ENCODE data around the gene IL20RB.

The IL20RB gene

DNA sequence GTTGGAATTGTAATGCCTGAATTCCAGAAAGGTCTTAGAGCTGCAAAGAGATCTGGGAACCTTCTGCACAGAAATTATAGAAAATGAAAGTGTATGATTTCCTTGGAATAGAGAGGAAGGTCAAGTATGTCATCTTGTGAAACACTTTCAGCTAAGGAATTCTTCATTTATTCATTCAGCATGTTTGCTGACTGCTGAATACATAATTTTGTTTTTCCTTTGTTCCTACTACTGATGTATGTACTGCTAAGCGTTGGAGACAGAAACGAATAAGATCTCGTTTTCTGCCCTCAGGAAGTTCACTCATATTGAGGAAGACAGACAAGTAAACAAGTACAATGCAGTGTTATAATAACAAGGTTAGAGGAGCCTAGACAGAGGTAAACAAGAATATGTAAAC, 14.3 kb upstream of the IL20RB start:
- DNase-seq (ENCODE audit: low read depth): no peak
- no peak for TF ChIP-seq CTCF (conservative IDR thresholded peaks at IDR 0.05; ENCODE audit: low read depth, low read length)
- H3K4me3 ChIP-seq (ENCODE audit: low read depth, low read length): no peak overlapping the region

GRCh38 chr3:136946978-136947377, 10.8 kb upstream of the IL20RB start:
- DNase-seq (ENCODE audit: low read depth): no peak
- TF ChIP-seq CTCF (conservative IDR thresholded peaks at IDR 0.05; ENCODE audit: low read depth, low read length): no peak
- H3K4me3 ChIP-seq (ENCODE audit: low read depth, low read length): no peak overlapping the region

GRCh38 chr3:136947477-136947876, 10.3 kb upstream of the IL20RB start:
- TF ChIP-seq CTCF (conservative IDR thresholded peaks at IDR 0.05; ENCODE audit: low read depth, low read length): no peak
- no peak for DNase-seq (ENCODE audit: low read depth)
- no peak overlapping the region for H3K4me3 ChIP-seq (ENCODE audit: low read depth, low read length)

DNA sequence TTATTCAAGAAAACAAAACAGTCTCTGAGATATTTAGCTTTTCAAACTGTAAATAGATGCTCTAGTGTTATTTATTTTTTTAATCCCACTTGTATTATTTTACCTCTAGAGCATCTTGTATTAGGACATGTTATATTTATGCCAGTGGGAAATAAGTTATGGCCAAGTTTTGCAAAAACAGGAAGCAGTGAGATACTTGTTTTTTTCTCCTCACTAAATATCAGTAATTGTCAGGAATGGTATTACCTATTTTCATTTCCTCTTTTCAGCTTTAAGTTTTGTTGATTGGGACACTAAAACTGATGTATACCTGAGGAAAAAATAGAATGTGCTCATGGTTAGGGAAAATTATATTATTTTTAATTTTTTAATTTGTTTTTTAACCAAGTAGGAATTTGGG, 8.6 kb upstream of the IL20RB start:
- no peak for DNase-seq (ENCODE audit: low read depth)
- no peak for TF ChIP-seq CTCF (conservative IDR thresholded peaks at IDR 0.05; ENCODE audit: low read depth, low read length)
- H3K4me3 ChIP-seq (ENCODE audit: low read depth, low read length): no peak overlapping the region

DNA sequence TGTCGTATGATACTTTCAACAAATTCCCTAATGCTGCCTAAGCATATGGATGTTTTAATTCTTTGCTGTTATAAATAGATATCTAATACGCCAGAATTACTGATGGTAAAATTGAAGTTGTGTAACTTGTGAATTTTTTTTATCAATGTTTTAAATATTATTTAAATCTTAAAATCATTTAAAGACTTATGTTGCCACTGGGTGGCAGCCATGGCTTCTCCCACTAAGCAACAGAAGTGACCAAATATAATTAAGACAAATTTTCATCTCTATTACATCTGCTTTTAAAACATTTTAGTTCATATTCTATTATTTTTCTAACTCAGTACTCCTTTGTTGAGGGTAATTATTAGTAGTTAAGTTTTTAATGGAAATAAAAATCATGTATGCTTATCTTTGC, 8.1 kb upstream of the IL20RB start:
- H3K4me3 ChIP-seq (ENCODE audit: low read depth, low read length): no peak overlapping the region
- peak; percentile 57 for TF ChIP-seq CTCF (conservative IDR thresholded peaks at IDR 0.05; ENCODE audit: low read depth, low read length)
- peak; percentile 57 for DNase-seq (ENCODE audit: low read depth)

GRCh38 chr3:136950623-136951022, 7.2 kb upstream of the IL20RB start:
- no peak overlapping the region for H3K4me3 ChIP-seq (ENCODE audit: low read depth, low read length)
- DNase-seq (ENCODE audit: low read depth): no peak
- no peak for TF ChIP-seq CTCF (conservative IDR thresholded peaks at IDR 0.05; ENCODE audit: low read depth, low read length)

GRCh38 chr3:136952292-136952691, 5.5 kb upstream of the IL20RB start:
- DNase-seq (ENCODE audit: low read depth): peak; percentile 42
- TF ChIP-seq CTCF (conservative IDR thresholded peaks at IDR 0.05; ENCODE audit: low read depth, low read length): no peak
- H3K4me3 ChIP-seq (ENCODE audit: low read depth, low read length): no peak overlapping the region
